22Rv1 (cell line): Measurements from ENCODE around the gene CRAT.

Experiments used
- CTCF ChIP-seq: fragments of 450-650 bp; IDR thresholded peaks from 2 replicates; pipeline ENCODE4 v1.5.1; 2017; ENCODE audit warnings: mild to moderate bottlenecking
- ZFX ChIP-seq: fragments of 450-650 bp; IDR thresholded peaks from 2 replicates; pipeline ENCODE4 v1.6.1; 2017; ENCODE audit warnings: antibody characterized with exemption, borderline replicate concordance

DNA sequence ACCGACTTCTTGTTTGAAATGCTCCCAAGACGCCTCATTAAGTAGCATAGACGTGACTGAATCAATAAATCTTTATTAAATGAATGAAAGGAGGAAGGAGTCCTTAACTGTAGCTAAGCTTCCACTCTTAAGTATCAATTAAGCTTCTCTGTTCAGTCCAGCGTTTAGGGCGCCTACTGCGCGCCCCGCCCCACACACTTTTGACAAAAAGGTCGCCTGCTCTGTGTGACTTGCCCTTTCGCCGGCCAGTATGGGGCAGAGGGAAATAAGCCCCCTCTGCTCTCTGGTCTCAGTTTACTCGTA lies 30.3 kb downstream of the CRAT start:
- no peak for TF ChIP-seq CTCF
- no peak for TF ChIP-seq ZFX
